Muscle layer of colon (tissue), 2 donors: ENCODE results near the gene HSPD1.
A peak's percentile ranks its signal among the peaks of the same experiment; 100 is the strongest.

Experiments used
- H3K27ac ChIP-seq: one replicate; pipeline ENCODE4 v1.7.0; 2013; ENCODE audit warnings: low read depth, mild to moderate bottlenecking, low read length, moderate library complexity
- H3K27me3 ChIP-seq, 2 donors: one replicate each; pipeline ENCODE4 v1.7.0; 2013; ENCODE audit warnings: low read length in 2 of 2, mild to moderate bottlenecking in 2 of 2; ENCODE audit not compliant: insufficient read depth in 2 of 2, control insufficient read depth in 1 of 2
- H3K36me3 ChIP-seq: one replicate; pipeline ENCODE4 v1.7.0; 2013; ENCODE audit warnings: mild to moderate bottlenecking, low read length; ENCODE audit not compliant: insufficient read depth
- H3K4me1 ChIP-seq: one replicate; pipeline ENCODE4 v1.7.0; 2013; ENCODE audit warnings: mild to moderate bottlenecking, low read length; ENCODE audit not compliant: insufficient read depth
- H3K4me3 ChIP-seq, 2 donors: one replicate each; pipeline ENCODE4 v1.7.0; 2013; ENCODE audit warnings: low read length in 2 of 2, low read depth in 1 of 2, mild to moderate bottlenecking in 1 of 2, moderate library complexity in 1 of 2
- H3K9ac ChIP-seq: one replicate; pipeline ENCODE4 v1.7.0; 2013; ENCODE audit warnings: low read length
- H3K9me3 ChIP-seq: one replicate; pipeline ENCODE4 v1.7.0; 2013; ENCODE audit warnings: mild to moderate bottlenecking, low read length
- donor health status: abdominal sarcoma.
- donor health status: Adenocarcinoma of cecum.

Gene HSPD1

DNA sequence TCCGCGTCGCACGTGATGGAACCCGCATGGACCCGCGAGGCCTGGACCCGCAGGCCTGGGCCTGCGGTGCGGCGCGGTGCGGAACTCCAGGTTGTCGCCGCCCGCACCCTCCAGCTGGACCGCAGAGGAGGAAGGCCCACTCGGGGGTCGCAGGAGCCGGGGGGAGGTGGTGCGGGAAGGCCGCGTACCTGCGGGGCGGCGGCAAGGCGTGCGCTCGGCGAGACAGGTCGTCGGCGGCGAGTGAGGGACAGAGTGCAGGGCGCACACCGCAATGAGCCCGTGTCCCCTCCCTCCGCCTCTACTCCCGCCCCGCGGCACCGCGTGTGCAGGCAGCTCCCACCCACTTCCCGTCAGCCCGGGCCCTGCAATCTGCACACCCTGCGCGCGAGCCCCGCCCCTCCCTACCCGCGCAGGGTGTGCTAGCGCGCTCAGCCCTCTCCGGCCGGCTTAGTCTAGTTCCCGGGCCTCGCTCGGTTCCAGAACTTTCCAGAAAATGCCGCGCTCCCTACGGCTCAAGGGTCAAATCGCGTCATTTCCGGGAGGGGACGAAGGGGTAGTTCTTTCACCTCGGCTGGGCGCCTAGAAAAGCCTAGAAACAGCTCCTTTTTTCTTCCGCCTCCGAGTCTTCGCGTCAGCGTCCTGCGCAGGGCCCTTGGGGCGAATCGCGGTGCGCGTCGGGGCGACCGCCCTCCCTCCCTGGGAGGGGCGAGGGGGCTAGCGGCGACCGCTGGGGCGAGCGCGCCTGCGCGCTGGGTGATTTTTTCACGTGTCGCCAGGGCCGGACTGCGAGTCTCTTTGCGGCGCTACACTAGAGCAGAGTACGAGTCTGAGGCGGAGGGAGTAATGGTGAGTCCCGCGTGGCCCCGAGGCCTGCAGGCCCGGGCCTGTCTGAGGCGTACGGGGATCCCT, at the start of gene HSPD1, which contains the start of gene HSPE1:
TSS of gene HSPD1 (minus strand) at position 247 of the 909 bp plus-strand sequence. CDS start 992 bp downstream, outside the sequence.
TSS of gene HSPE1 (plus strand) at position 786 of the 909 bp plus-strand sequence. CDS start at position 844, 58 bp downstream.
- H3K36me3 ChIP-seq: peaks cover 40% of the 10 kb centered on the region
- H3K27ac ChIP-seq: peak within 1 kb of the TSS; percentile 88
- peak within 1 kb of the TSS; percentile 92 for H3K9ac ChIP-seq
- no peaks in the 10 kb centered on the region for H3K27me3 ChIP-seq
- H3K4me3 ChIP-seq: peak within 1 kb of the TSS; percentile 63 to 86
- no peaks in the 10 kb centered on the region for H3K9me3 ChIP-seq
- H3K4me1 ChIP-seq: peaks cover 38% of the 10 kb centered on the region

DNA sequence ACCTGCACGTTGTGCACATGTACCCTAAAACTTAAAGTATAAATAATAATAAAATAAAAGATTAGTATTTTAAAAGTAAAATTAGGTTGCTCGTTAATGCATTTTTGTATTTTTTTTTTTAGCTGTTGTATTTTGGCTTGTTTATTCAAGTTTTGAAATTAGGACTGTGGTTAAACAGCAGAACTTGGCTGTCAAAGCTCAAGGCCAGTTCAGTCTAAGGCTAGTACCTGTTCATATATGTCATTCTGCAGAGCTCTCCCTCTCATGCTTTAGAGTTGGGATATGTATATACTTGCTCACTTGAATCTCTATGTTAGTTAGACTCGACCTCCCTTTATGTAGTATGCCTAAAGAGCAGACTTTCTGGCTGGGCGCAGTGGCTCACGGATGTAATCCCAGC, 48.9 kb upstream of the HSPD1 start:
- H3K27me3 ChIP-seq: no peaks in the 10 kb centered on the region
- H3K9me3 ChIP-seq: no peaks in the 10 kb centered on the region
- no peak overlapping the region for H3K9ac ChIP-seq
- H3K27ac ChIP-seq: no peak overlapping the region
- H3K36me3 ChIP-seq: peaks cover 12% of the 10 kb centered on the region
- no peaks in the 10 kb centered on the region for H3K4me1 ChIP-seq
- no peak overlapping the region for H3K4me3 ChIP-seq

DNA sequence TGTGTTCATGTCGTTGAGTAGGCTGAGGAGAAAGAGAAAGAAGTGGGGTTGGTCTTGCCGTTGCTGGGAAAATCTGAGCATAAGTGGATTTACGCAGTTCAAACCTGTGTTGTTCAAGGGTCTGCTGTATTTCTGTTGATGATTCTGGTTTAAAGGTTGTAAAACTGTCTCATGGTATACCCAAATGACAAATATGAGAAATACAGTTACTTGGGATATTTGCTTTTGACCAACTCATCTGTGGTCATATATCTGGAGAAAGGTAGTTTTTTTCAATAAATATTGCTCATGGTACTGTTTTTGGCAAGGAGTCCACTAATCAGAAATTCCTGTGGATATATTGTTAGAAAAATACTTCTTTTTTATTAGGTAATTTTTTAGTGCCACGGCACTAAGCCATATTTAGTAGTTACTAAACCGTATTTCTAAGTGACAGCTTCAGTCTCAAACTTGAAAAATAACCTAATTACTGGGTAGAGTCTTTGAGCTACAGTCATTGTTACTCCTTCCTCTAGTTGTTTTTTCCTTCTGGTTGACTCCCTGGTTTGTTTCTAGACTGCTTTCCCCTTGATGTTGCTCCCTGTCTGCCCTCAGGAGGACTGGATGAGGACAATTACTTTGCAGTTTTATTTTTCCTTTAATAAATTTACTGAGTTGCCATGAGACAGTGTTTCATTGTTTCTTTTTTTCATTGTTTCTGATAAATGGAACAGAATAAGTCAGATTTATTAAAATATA, 47.7 kb upstream of the HSPD1 start:
- Histone ChIP-seq H3K27me3 (no peaks in the 10 kb centered on the region), H3K36me3 (peaks cover 11% of the 10 kb centered on the region), H3K4me3 (no peak overlapping the region), H3K4me1 (no peaks in the 10 kb centered on the region), H3K27ac (no peak overlapping the region), H3K9ac (no peak overlapping the region), H3K9me3 (no peaks in the 10 kb centered on the region)

DNA sequence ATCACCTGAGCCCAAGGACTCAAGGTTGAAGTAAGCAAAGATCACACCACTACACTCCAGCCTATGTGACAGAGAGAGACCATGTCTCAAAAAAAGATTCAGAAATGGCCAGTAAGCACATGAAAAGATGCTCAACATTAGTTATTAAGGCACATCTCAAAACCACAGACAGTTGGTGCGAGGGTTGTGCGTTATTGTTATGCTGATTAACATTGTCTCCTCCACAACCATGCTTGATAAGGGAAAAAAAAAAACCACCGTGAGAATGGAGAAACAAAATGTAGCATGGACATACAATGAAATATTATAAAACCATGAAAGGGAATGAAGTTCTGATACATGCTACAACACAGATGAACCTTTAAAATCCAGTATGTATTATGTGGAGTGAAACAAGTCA, 43.6 kb upstream of the HSPD1 start:
- Histone ChIP-seq H3K4me3 (no peak overlapping the region), H3K9me3 (no peaks in the 10 kb centered on the region), H3K27ac (no peak overlapping the region), H3K36me3 (peaks cover 5% of the 10 kb centered on the region), H3K27me3 (no peaks in the 10 kb centered on the region), H3K4me1 (no peaks in the 10 kb centered on the region), H3K9ac (no peak overlapping the region)

DNA sequence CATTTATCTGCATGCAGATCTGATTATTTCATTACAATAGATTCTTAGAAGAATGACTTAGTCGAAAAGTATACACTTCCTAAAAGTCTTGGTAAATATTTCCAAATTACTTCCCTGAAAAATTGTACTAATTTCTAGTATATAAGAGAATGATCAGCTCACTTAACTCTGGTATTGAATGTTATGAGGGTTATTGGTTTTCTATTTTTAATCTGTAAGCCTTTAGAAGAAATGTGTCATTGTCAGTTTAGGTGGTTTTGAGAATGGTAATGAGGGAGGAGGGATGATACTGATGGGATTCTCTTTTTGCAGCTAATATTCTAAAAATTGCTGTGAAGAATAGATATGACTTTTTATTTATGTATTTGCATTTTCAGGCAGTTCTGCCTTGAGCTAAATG, 40.1 kb upstream of the HSPD1 start:
- no peaks in the 10 kb centered on the region for H3K27me3 ChIP-seq
- peaks cover 14% of the 10 kb centered on the region for H3K36me3 ChIP-seq
- H3K4me1 ChIP-seq: no peaks in the 10 kb centered on the region
- H3K9me3 ChIP-seq: no peaks in the 10 kb centered on the region
- H3K9ac ChIP-seq: no peak overlapping the region
- H3K4me3 ChIP-seq: no peak overlapping the region
- H3K27ac ChIP-seq: no peak overlapping the region

DNA sequence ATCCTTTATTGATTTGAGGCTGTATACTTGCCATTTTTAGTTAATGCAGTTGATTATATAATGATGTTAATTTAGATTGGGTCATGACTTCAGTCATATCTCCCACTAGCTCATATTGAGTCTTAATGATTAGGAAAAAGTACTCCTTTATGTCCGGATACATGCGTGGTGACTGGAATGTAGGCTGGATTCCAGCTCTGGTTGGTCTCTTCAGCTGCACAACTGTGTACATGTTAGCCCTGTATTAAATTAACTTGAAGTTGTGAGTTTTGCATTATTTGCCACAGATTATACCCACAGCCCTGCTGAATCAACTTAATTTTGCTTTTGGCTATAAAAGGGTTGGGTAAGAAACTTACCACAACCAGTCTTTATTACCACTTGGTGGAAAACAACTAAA, 38.8 kb upstream of the HSPD1 start:
- Histone ChIP-seq H3K27me3 (no peaks in the 10 kb centered on the region), H3K9ac (no peak overlapping the region), H3K27ac (no peak overlapping the region), H3K36me3 (peaks cover 14% of the 10 kb centered on the region), H3K4me1 (no peaks in the 10 kb centered on the region), H3K9me3 (no peaks in the 10 kb centered on the region), H3K4me3 (no peak overlapping the region)

DNA sequence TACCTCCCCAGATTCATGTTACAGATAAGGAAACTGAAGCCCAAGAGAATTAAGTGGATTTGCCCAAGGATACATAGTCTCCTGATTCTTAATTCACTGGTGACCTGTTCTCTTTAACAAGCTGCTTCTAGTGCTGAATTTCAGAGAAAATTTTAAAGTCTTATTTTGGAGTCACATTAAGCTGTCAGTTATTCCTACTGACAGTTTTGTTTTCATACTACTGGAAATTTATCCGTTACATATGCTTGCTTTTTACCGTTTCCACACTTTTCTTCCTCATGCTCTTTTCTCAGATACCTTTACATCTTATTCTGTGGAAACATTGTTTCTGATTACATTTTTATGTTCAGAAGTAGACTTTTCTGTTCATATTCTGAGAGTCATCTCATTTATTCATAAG, 17.5 kb upstream of the HSPD1 start:
- no peak overlapping the region for H3K27ac ChIP-seq
- no peaks in the 10 kb centered on the region for H3K27me3 ChIP-seq
- peaks cover 13% of the 10 kb centered on the region for H3K4me1 ChIP-seq
- H3K9ac ChIP-seq: peak overlapping the region; percentile 87
- no peaks in the 10 kb centered on the region for H3K36me3 ChIP-seq
- H3K4me3 ChIP-seq: peak overlapping the region in 1 of 2 donors; percentile 80
- H3K9me3 ChIP-seq: no peaks in the 10 kb centered on the region

DNA sequence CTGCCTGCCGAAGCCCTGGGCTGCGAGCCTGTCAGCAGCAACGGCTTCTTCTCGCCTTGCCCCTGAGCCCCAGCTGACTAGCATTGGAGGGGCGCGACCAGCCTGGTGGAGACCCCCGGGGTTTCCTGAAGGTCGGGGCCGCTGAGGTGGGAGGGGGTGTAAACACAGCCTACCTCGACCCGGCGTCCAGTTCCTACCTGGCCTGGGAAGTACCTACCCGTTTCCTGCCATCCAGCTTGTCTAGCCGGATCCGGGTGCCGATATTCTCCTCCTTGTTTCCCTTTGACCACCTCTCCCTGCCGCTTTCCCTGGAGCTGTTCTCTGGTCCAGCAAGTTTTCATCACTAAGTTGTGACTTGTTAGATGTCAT, 16.7 kb upstream of the HSPD1 start:
- H3K36me3 ChIP-seq: no peaks in the 10 kb centered on the region
- no peaks in the 10 kb centered on the region for H3K9me3 ChIP-seq
- peak overlapping the region; percentile 87 for H3K9ac ChIP-seq
- H3K27ac ChIP-seq: peak overlapping the region; percentile 88
- peak overlapping the region; percentile 80 to 95 for H3K4me3 ChIP-seq
- H3K4me1 ChIP-seq: peaks cover 13% of the 10 kb centered on the region
- no peaks in the 10 kb centered on the region for H3K27me3 ChIP-seq

DNA sequence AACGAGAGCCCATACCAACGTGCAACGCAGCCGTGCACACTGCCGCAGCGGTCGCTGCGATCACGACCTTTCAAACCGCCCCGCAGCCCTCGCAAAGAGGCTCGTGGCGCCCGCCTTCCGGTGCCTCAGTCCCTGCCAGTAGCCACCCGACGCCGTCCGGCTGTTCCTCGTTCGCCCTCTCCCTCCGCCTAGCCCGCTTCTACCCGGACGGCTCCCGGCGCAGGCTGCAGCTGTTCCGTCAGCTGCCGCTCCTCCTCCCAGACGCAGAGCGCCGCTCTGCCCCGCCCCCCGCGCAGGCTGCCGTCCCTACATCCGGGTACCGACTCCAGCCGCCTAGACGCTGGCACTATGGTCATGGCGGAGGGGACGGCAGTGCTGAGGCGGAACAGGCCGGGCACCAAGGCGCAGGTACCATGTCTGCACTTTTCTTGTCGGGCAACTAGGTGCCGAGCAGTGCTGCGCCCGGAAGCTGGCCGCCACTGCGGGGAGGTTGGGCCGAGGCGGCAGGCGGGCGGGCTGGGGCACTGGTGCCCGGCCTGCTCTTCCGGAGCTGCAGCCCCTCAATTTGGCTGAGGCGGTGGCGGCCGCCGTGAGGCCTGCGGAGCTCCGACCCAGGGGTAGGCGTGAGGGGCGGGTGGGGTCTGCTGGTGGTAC, 16.2 kb upstream of the HSPD1 start, which contains the start of gene MOB4:
TSS of gene MOB4 (plus strand) at position 328 of the 654 bp plus-strand sequence. CDS start at position 349, 21 bp downstream.
- peak within 1 kb of the TSS; percentile 80 to 95 for H3K4me3 ChIP-seq
- H3K9me3 ChIP-seq: no peaks in the 10 kb centered on the region
- peak within 1 kb of the TSS; percentile 88 for H3K27ac ChIP-seq
- no peaks in the 10 kb centered on the region for H3K36me3 ChIP-seq
- peak within 1 kb of the TSS; percentile 87 for H3K9ac ChIP-seq
- peaks cover 13% of the 10 kb centered on the region for H3K4me1 ChIP-seq
- H3K27me3 ChIP-seq: no peaks in the 10 kb centered on the region

DNA sequence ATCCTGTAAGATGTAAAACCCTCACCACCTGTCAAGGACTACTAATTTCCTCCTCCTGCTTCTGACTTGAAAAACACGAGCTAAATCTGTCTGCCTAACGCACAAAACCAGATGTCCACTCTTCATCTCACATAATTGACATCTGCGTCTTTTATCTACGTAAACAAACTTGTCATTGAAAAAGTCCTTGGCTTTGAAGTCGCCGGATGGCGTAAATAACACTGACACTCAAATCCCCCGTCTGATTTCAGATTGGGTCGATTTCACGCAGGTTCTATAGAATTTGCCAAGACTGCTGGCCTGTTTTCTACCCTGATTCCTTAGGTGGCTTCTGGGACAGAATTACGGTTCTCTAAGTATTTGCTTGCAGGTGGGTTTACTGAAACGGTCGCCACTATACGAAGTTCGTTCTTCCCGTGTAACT, 15.7 kb upstream of the HSPD1 start:
- H3K27ac ChIP-seq: peak overlapping the region; percentile 88
- H3K27me3 ChIP-seq: no peaks in the 10 kb centered on the region
- peak overlapping the region; percentile 80 to 95 for H3K4me3 ChIP-seq
- no peaks in the 10 kb centered on the region for H3K36me3 ChIP-seq
- H3K9ac ChIP-seq: peak overlapping the region; percentile 80
- H3K4me1 ChIP-seq: peaks cover 13% of the 10 kb centered on the region
- H3K9me3 ChIP-seq: no peaks in the 10 kb centered on the region

DNA sequence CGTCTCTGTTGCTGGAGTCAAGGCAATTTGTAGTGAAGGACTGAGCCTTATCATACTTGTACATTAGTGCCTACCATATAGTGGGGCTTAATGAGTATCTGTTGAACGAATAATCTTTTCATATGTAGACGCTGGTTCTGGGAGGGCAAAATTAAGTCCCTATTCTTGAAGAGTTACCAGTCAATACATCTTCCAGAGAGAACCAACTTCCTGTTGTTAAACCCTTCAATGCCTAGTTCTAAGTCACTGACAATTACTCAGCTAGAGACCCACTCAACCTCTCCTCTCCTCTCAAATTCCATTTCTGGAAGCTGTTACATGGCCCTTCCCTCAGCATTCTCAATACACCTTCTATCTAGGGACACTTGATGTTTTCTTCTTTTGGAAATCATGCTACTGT, 15.1 kb upstream of the HSPD1 start:
- H3K9me3 ChIP-seq: no peaks in the 10 kb centered on the region
- H3K36me3 ChIP-seq: no peaks in the 10 kb centered on the region
- no peaks in the 10 kb centered on the region for H3K27me3 ChIP-seq
- H3K27ac ChIP-seq: peak overlapping the region; percentile 88
- peaks cover 13% of the 10 kb centered on the region for H3K4me1 ChIP-seq
- peak overlapping the region in 1 of 2 donors; percentile 80 for H3K4me3 ChIP-seq
- peak overlapping the region; percentile 80 for H3K9ac ChIP-seq
